Measurements from ENCODE around the gene CD58.
A peak's percentile ranks its signal among the peaks of the same experiment; 100 is the strongest.
"Not testable (repeated sequence)": the region's sequence is repeated elsewhere in the genome, so short reads cannot be mapped to it uniquely, and the experiment has no call there.

CD58 gene

GRCh38 chr1:116591951-116592605, 21.3 kb upstream of the CD58 start:
- not testable (repeated sequence) for DNase-seq

- not testable (repeated sequence) for DNase-seq
These were observed 20.5 kb upstream of the CD58 start for GRCh38 chr1:116591006-116591950.

- not testable (repeated sequence) for DNase-seq
These were observed 19.7 kb upstream of the CD58 start for GRCh38 chr1:116590359-116591005.

DNA sequence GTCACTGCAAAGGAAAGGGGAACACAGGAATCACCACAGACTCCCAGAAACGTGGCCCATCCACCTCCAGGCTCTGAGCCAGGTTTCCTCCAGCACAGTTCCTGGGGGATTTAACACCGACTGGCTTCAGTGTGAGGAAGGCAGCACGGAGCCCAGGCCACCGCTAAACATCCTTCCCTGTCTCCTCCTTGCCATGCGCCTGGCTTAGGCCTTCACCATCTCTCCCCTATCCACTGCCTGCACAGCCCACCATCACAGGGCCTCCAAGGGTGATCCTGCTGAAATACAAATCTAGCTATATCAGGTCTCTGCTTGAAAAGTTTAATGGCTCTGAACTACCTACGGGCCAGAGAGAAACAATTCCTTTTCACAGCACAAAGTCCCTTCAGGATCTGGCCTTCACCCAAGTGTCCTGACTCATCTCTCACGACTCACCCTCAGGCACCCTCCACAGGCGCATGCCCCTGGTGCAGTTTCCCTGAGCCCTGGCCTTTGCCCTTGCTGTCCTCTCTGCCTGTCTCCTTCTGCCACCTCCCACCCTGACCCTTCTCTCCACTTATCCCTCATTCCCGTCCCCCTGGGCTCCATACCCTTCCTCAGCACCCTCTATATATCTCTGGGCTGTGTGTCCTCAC, 18.4 kb upstream of the CD58 start:
- DNase-seq: not testable (repeated sequence)

GRCh38 chr1:116587501-116588227, 16.8 kb upstream of the CD58 start:
- DNase-seq: no peak

GRCh38 chr1:116586741-116587143, 15.9 kb upstream of the CD58 start:
- DNase-seq: no peak

DNA sequence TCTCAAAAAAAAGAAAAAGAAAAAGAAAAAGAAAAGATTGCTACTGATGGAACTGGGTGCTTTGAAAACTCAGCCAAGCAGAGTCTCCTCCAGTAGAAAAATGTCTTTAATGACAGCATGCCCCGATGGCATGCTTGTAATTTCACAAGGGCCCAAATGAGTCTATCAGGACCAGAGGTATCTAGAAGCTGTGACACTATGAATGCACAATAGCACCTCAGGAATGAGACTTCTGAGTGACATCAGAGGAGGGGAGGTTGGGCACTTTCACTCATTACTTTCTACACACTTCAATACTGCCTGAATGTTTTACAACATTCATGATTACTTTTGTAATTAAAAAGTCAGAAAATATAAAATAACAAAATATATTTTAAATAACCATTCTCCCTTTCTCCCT, 15.1 kb upstream of the CD58 start:
- DNase-seq: no peak

DNA sequence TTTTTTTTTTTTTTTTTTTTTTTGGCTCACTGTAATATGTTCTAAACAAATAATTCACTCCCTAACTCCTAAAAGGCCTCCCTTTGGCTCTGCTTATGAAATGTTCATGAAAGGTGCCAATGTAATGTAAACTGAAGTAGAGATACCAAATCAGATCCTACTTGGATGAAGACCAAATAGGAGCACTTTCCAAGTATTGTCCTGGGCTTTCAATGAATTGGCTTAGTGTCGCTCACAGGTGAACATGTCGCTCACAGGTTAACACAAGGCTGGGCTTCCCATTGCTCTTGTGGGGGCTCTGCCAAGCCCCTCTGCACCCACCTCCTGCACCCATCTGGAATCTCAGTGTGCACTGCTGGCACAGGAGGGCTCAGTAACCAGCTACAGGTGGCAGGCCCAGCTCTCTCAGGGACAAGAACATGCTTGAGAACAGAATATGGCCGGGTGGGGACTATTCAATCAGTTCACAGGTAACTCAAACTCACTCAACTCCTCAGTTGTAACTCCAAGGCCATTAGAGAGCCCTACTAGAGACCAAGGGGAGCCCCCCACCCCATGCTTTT, 10.6 kb upstream of the CD58 start:
- DNase-seq: no peak

GRCh38 chr1:116580446-116581322, 9.9 kb upstream of the CD58 start:
- no peak for DNase-seq

- no peak for DNase-seq
These were observed 8.5 kb upstream of the CD58 start for GRCh38 chr1:116579259-116579875.

- DNase-seq: no peak
These were observed 7.8 kb upstream of the CD58 start for GRCh38 chr1:116578581-116578980.

DNA sequence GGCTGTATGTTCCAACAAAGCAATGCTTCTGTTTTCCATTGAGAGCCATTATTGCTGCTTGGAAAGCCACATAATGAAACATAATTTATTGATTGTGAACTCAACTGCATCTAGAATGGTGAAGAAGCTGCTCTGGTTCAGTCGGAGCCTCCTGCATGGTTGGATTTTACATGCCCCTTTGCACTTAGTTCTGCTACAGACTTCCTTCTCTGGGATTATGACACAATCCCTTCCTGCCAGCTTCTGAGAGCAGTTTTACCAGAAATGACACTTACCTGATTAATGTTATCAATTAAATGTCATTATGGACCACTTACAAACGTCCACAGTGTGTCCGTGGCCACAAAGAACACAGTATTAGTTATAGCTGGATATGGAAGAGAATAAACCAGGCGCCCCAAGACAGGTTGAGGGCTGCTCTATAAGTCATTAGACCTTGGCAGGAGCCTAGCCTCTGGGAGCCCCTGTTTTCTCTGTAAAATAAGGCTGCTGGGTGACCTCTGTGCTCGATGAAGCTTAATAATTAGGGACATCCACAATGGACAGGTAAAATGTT, 7.0 kb upstream of the CD58 start:
- DNase-seq: no peak

- peak; percentile 68 for DNase-seq
These were observed 3.9 kb upstream of the CD58 start for GRCh38 chr1:116574581-116575291.

DNA sequence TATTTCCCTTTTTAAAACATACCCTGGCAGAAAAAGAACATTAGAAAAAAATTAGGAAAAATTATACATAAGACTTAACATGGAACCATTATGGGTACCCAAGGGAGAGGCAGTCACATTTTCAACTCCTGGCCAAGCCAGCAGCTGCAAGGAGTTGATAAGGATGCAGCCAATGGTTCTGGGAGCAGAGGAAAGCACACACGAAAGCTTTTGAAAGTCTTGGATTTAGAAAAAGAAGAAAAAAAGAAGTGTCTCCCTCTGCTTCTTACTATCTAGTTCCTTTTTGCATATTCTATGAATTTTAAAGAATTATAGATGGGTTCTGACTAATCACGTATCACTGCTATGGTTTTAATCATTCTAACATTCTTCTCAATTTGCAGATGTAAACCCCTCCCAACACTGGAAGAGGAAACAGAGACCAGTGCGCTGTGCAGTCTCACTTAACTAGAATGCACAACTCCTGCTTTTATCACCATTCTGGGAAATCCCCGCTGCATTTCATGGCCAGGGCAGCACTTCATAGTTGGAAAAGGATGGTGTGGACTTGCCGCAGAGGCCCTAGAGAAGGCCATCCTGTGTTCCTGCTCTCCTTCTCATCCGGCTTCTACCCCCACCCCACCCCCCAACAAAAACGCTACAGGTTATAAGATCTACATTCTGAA, 2.7 kb upstream of the CD58 start:
- no peak for DNase-seq

DNA sequence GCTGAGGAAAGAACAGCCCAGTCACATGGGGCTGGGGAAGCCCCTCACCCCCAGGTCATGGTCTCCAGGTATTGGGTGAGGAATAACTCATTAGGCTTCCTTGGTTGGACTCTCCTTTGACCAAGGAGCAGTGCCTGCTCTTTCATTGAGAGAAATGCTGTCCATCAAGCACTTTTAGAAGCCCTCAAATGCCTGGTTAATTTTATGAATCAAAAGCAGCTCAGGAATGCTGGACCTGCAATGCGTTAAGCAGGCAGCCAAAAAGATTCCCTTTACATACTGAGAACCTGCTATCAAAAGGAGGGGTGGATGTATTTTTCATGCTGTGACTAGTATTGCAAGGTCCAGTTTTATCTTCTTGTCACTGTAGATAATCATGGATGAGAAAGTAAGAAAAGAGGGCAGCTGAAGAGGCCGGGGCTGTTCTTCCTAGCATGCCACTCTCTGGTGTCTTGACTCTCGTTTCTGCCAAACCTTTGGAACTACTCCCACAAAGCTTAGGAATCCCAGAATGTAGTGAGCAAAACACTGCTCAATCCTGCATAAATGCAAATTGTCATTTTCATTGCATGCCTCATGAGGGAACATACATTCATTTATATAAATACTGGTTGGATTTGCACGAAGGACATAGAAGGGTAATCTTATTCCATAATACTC, 2.1 kb upstream of the CD58 start:
- DNase-seq: no peak

- no peak for DNase-seq
These were observed 1.3 kb upstream of the CD58 start for GRCh38 chr1:116572099-116572498.

DNA sequence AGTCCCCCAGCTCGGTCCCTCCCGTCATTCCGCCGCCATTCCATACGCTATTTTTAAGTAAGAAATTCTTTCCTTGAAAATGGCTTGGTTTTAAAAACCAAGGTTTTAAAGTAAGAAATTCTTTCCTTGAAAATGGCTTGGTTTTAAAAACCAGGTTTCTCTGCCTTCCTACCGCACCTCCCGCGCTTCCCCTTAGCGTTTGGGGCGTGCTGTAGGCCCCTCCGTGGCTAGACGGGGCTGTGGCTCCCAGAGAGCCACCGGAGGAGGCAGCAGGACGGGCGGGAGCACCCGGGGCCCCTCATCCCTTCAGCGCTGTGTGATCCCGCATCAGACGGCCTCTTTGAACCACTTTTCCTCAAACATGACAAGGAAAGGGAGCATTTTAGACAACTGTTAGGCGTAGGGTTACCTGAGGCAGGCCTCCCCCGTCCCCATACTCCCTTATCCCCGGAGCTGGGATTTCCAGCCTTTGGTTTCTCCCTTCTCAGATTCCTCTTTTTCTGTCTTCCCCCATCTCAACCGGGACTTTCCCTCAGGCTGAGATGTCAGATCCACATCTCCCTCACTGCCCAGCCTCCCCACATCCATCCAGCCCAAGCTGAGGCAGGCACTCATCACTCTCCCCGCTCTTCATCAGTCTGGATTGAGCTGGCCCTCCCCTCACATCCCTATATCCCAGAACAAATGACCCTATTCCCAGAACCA, 541 bp upstream of the CD58 start:
- no peak for DNase-seq

Data from CD4-positive, alpha-beta T cell treated with Interleukin-21 for 1 hour (primary cell).